H54 (cell line): ENCODE data around the gene ADCY2.

Experiments
- DNase-seq: peaks from one replicate; pipeline ENCODE4 v3.0.0; 2011; ENCODE audit warnings: low spot score, mixed read lengths; ENCODE audit not compliant: insufficient read length
- FAIRE-seq: peaks from 3 replicates; lab custom pipeline; 2011; peaks lifted over from hg19 to GRCh38; lab: Jason Lieb, UNC
- POLR2A ChIP-seq: IDR thresholded peaks from 2 replicates; pipeline ENCODE4 v1.6.1; 2011; ENCODE audit warnings: low read depth, mild to moderate bottlenecking, low read length

ADCY2 gene

GRCh38 chr5:7759951-7760580 is 364.1 kb downstream of the ADCY2 start:
- DNase-seq (no peak), FAIRE-seq (no peak)
- TF ChIP-seq POLR2A = no peak

GRCh38 chr5:7762267-7762666 is 366.3 kb downstream of the ADCY2 start:
- TF ChIP-seq POLR2A = no peak

GRCh38 chr5:7763621-7764072 is 367.7 kb downstream of the ADCY2 start:
- no peak for TF ChIP-seq POLR2A
- DNase-seq = no peak
- no peak for FAIRE-seq

More at GRCh38 chr5:7762267-7762666, 366.3 kb downstream of the ADCY2 start:
- no peak for FAIRE-seq
- no peak for DNase-seq

- no peak for TF ChIP-seq POLR2A
- no peak for FAIRE-seq
- DNase-seq = no peak
Observed at GRCh38 chr5:7764452-7764851, 368.5 kb downstream of the ADCY2 start.

- FAIRE-seq = no peak
- DNase-seq = no peak
- TF ChIP-seq POLR2A = no peak
Observed at GRCh38 chr5:7770436-7770835, 374.5 kb downstream of the ADCY2 start.

- TF ChIP-seq POLR2A = no peak
- FAIRE-seq = no peak
- DNase-seq = no peak
Observed at GRCh38 chr5:7772141-7772540, 376.2 kb downstream of the ADCY2 start.

- TF ChIP-seq POLR2A = no peak
- no peak for FAIRE-seq
- DNase-seq = no peak
Observed at GRCh38 chr5:7773178-7773577, 377.2 kb downstream of the ADCY2 start.

GRCh38 chr5:7776442-7776841 is 380.5 kb downstream of the ADCY2 start:
- TF ChIP-seq POLR2A = no peak
- DNase-seq (no peak), FAIRE-seq (no peak)

GRCh38 chr5:7779019-7780005 is 383.4 kb downstream of the ADCY2 start:
- no peak for FAIRE-seq
- DNase-seq = no peak
- TF ChIP-seq POLR2A = no peak

- no peak for TF ChIP-seq POLR2A
- no peak for FAIRE-seq
Observed at GRCh38 chr5:7781899-7782298, 386.0 kb downstream of the ADCY2 start.

GRCh38 chr5:7784683-7785380 is 388.9 kb downstream of the ADCY2 start:
- FAIRE-seq = no peak
- no peak for DNase-seq
- no peak for TF ChIP-seq POLR2A

More at GRCh38 chr5:7781899-7782298, 386.0 kb downstream of the ADCY2 start:
- DNase-seq = no peak

- FAIRE-seq (no peak), DNase-seq (no peak)
- TF ChIP-seq POLR2A = no peak
Observed at GRCh38 chr5:7787770-7788169, 391.8 kb downstream of the ADCY2 start.

GRCh38 chr5:7789567-7789966 is 393.6 kb downstream of the ADCY2 start:
- TF ChIP-seq POLR2A = no peak
- FAIRE-seq = no peak

GRCh38 chr5:7793895-7794294 is 398.0 kb downstream of the ADCY2 start:
- TF ChIP-seq POLR2A = no peak
- DNase-seq (no peak), FAIRE-seq (no peak)

More at GRCh38 chr5:7789567-7789966, 393.6 kb downstream of the ADCY2 start:
- no peak for DNase-seq
